ENCODE measurements around the gene SCYGR6.
"Not testable (repeated sequence)": the region's sequence is repeated elsewhere in the genome, so short reads cannot be mapped to it uniquely, and the experiment has no call there.

DNA sequence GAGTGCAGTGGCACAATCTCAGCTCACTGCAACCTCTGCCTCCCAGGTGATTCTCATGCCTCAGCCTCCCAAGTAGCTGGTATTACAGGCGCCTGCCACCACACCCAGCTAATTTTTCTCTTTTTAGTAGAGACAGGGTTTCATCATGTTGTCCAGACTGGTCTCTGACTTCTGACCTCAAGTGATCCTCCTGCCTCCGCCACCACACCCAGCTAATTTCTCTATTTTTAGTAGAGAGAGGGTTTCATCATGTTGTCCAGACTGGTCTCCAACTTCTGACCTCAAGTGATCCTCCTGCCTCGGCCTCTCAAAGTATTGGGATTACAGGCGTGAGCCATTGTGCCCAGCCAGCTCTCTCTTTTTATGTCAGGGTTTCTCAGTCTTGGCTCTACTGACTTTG lies 31.7 kb upstream of the SCYGR6 start:
- TF ChIP-seq POLR2A (IDR thresholded peaks at IDR 0.05; ENCODE audit: low read depth, low read length); TAF1 (IDR thresholded peaks at IDR 0.05; ENCODE audit: borderline replicate concordance, low read depth, low read length): not testable (repeated sequence)
